HG03442 (cell line): Measurements from ENCODE around the gene NKX3-2.

Source experiments
- ATAC-seq: cut with Tn5 transposase; IDR thresholded peaks from one replicate; pipeline ENCODE4 v1.9.1; 2021; ENCODE audit warnings: mild to moderate bottlenecking, moderate library complexity; ENCODE audit not compliant: unreplicated experiment

NKX3-2 gene

GRCh38 chr4:13534344-13535063, 9.8 kb downstream of the NKX3-2 start:
- ATAC-seq = no peak

GRCh38 chr4:13533670-13534343, 10.5 kb downstream of the NKX3-2 start:
- no peak for ATAC-seq

GRCh38 chr4:13531625-13531998, 12.7 kb downstream of the NKX3-2 start:
- ATAC-seq = no peak

GRCh38 chr4:13530823-13531624, 13.3 kb downstream of the NKX3-2 start:
- ATAC-seq = no peak

GRCh38 chr4:13529128-13529919, 15.0 kb downstream of the NKX3-2 start:
- ATAC-seq = no peak

GRCh38 chr4:13528821-13529127, 15.5 kb downstream of the NKX3-2 start:
- no peak for ATAC-seq

GRCh38 chr4:13527981-13528820, 16.1 kb downstream of the NKX3-2 start:
- peak; percentile 75 for ATAC-seq

- ATAC-seq = no peak
Measured at GRCh38 chr4:13527192-13527980, 16.9 kb downstream of the NKX3-2 start.

- no peak for ATAC-seq
Measured at GRCh38 chr4:13526658-13527057, 17.6 kb downstream of the NKX3-2 start.

GRCh38 chr4:13525606-13526281, 18.6 kb downstream of the NKX3-2 start:
- no peak for ATAC-seq

GRCh38 chr4:13524504-13525243, 19.6 kb downstream of the NKX3-2 start:
- ATAC-seq = no peak

GRCh38 chr4:13523591-13524503, 20.5 kb downstream of the NKX3-2 start:
- ATAC-seq = no peak

GRCh38 chr4:13523105-13523477, 21.2 kb downstream of the NKX3-2 start:
- ATAC-seq = no peak

- no peak for ATAC-seq
Measured at GRCh38 chr4:13522282-13523104, 21.8 kb downstream of the NKX3-2 start.

GRCh38 chr4:13521047-13521446, 23.3 kb downstream of the NKX3-2 start:
- no peak for ATAC-seq

GRCh38 chr4:13516315-13516860, 27.9 kb downstream of the NKX3-2 start:
- no peak for ATAC-seq
